ENCODE results near the gene NKX1-2. TPM values are rescaled to one million over a fixed set of nuclear protein-coding genes. Genes with fewer than 3 reads are reported as not detected.
A peak's percentile ranks its signal among the peaks of the same experiment; 100 is the strongest.

Gene NKX1-2
- total RNA-seq, 2 experiments from 2014 or later: not detected

GRCh38 chr10:124461642-124462347, 12.0 kb upstream of the NKX1-2 start, which contains the start of gene LHPP:
Gene LHPP (plus strand): TSS chr10:124461823. CDS start chr10:124461863, 40 bp downstream.
- no peaks in the 10 kb centered on the region for H3K36me3 Mint-ChIP-seq (ENCODE audit: low read depth)
- ChIA-PET CTCF (interaction anchor here (0.7 to 1.4 kb wide), 4 partner anchors 11 to 73 kb away, joined by 3 to 10 read pairs (median 3); no protein-coding TSS in a partner anchor), POLR2A (interaction anchor here (1.2 to 3.3 kb wide), 5 partner anchors 10 to 44 kb away, joined by 3 to 14 read pairs (median 5); partner anchors contain the start of genes NKX1-2 and OAT)
- H3K4me1 Mint-ChIP-seq (ENCODE audit: low read depth): peaks cover 32% of the 10 kb centered on the region
- peaks cover 5% of the 10 kb centered on the region for H3K27me3 Mint-ChIP-seq
- TF ChIP-seq CTCF (IDR thresholded peaks at IDR 0.05): peak; percentile 29
- H3K27ac Mint-ChIP-seq: peak within 1 kb of the TSS; percentile 96
- peak; percentile 95 for ATAC-seq
- H3K9me3 Mint-ChIP-seq: no peaks in the 10 kb centered on the region
- peak within 1 kb of the TSS; percentile 72 for H3K4me3 Mint-ChIP-seq
- DNase-seq: peak; percentile 90
- intact Hi-C loops (cut with micrococcal nuclease): no loop called here

- H3K27me3 Mint-ChIP-seq: peaks cover 16% of the 10 kb centered on the region
- ATAC-seq (no peak), DNase-seq (peak; percentile 40)
- ChIA-PET POLR2A (interaction anchor here (1.7 to 3.3 kb wide), 2 partner anchors 9 to 11 kb away, joined by 5 to 14 read pairs; partner anchors contain the start of gene NKX1-2), CTCF (interaction anchor here (1.2 to 1.3 kb wide), 2 partner anchors 46 to 71 kb away, joined by 3 read pairs; no protein-coding TSS in a partner anchor)
- H3K4me1 Mint-ChIP-seq (ENCODE audit: low read depth): peaks cover 21% of the 10 kb centered on the region
- H3K9me3 Mint-ChIP-seq: no peaks in the 10 kb centered on the region
- no peak for TF ChIP-seq CTCF (IDR thresholded peaks at IDR 0.05)
- intact Hi-C loops (cut with micrococcal nuclease): no loop called here
- no peak overlapping the region for H3K4me3 Mint-ChIP-seq
- no peak overlapping the region for H3K27ac Mint-ChIP-seq
- no peaks in the 10 kb centered on the region for H3K36me3 Mint-ChIP-seq (ENCODE audit: low read depth)
These were observed 10.3 kb upstream of the NKX1-2 start for GRCh38 chr10:124460144-124460543.

- intact Hi-C loops (cut with micrococcal nuclease): no loop called here
- POLR2A ChIA-PET: no interaction called here
- Mint-ChIP-seq H3K27me3 (peaks cover 23% of the 10 kb centered on the region), H3K27ac (no peak overlapping the region), H3K4me3 (no peak overlapping the region), H3K4me1 (ENCODE audit: low read depth) (peaks cover 13% of the 10 kb centered on the region), H3K36me3 (ENCODE audit: low read depth) (no peaks in the 10 kb centered on the region), H3K9me3 (no peaks in the 10 kb centered on the region)
- TF ChIP-seq CTCF (IDR thresholded peaks at IDR 0.05): no peak
- CTCF ChIA-PET: no interaction called here
- ATAC-seq (no peak), DNase-seq (no peak)
These were observed 9.6 kb upstream of the NKX1-2 start for GRCh38 chr10:124459395-124459794.

- Mint-ChIP-seq H3K27ac (no peak overlapping the region), H3K4me3 (no peak overlapping the region), H3K36me3 (ENCODE audit: low read depth) (no peaks in the 10 kb centered on the region), H3K27me3 (peaks cover 27% of the 10 kb centered on the region), H3K9me3 (no peaks in the 10 kb centered on the region), H3K4me1 (ENCODE audit: low read depth) (peaks cover 10% of the 10 kb centered on the region)
- no peak for DNase-seq
- ChIA-PET CTCF (no interaction called here), POLR2A (no interaction called here)
- intact Hi-C loops (cut with micrococcal nuclease): no loop called here
- no peak for TF ChIP-seq CTCF (IDR thresholded peaks at IDR 0.05)
- ATAC-seq: no peak
These were observed 9.1 kb upstream of the NKX1-2 start for GRCh38 chr10:124458889-124459288.

- Mint-ChIP-seq H3K4me1 (ENCODE audit: low read depth) (peaks cover 10% of the 10 kb centered on the region), H3K27ac (no peak overlapping the region), H3K9me3 (no peaks in the 10 kb centered on the region), H3K36me3 (ENCODE audit: low read depth) (no peaks in the 10 kb centered on the region), H3K27me3 (peaks cover 31% of the 10 kb centered on the region), H3K4me3 (no peak overlapping the region)
- POLR2A ChIA-PET: no interaction called here
- intact Hi-C loops (cut with micrococcal nuclease): no loop called here
- CTCF ChIA-PET: no interaction called here
- DNase-seq (no peak), ATAC-seq (no peak)
- no peak for TF ChIP-seq CTCF (IDR thresholded peaks at IDR 0.05)
These were observed 8.6 kb upstream of the NKX1-2 start for GRCh38 chr10:124458473-124458872.
